ENCODE results near the gene ADAM10.

ADAM10 gene

GRCh38 chr15:58547628-58548307, 201.7 kb downstream of the ADAM10 start:
- no peaks in the 10 kb centered on the region for H3K79me2 ChIP-seq (ENCODE audit: insufficient read depth, low read depth)
- no peak overlapping the region for H3K4me3 ChIP-seq (IDR thresholded peaks at IDR 0.05; ENCODE audit: insufficient read depth, low read depth, low read length)
- H3K27me3 ChIP-seq (ENCODE audit: insufficient read depth, low read depth) = no peaks in the 10 kb centered on the region; the same call in 1 of the 2 replicates
- H3K9ac ChIP-seq = no peak overlapping the region
- no peak overlapping the region for H2AFZ ChIP-seq (ENCODE audit: low read depth)
- TF ChIP-seq CTCF (conservative IDR thresholded peaks at IDR 0.05; ENCODE audit: low read depth, low read length) = no peak
- H3K4me1 ChIP-seq (ENCODE audit: low read depth, poor library complexity, severe bottlenecking) = no peaks in the 10 kb centered on the region
- no peak overlapping the region for H3K27ac ChIP-seq
- H4K20me1 ChIP-seq (ENCODE audit: insufficient read depth) = no peaks in the 10 kb centered on the region
- H3K36me3 ChIP-seq (ENCODE audit: insufficient read depth) = no peaks in the 10 kb centered on the region
- H3K4me2 ChIP-seq = no peak overlapping the region

DNA sequence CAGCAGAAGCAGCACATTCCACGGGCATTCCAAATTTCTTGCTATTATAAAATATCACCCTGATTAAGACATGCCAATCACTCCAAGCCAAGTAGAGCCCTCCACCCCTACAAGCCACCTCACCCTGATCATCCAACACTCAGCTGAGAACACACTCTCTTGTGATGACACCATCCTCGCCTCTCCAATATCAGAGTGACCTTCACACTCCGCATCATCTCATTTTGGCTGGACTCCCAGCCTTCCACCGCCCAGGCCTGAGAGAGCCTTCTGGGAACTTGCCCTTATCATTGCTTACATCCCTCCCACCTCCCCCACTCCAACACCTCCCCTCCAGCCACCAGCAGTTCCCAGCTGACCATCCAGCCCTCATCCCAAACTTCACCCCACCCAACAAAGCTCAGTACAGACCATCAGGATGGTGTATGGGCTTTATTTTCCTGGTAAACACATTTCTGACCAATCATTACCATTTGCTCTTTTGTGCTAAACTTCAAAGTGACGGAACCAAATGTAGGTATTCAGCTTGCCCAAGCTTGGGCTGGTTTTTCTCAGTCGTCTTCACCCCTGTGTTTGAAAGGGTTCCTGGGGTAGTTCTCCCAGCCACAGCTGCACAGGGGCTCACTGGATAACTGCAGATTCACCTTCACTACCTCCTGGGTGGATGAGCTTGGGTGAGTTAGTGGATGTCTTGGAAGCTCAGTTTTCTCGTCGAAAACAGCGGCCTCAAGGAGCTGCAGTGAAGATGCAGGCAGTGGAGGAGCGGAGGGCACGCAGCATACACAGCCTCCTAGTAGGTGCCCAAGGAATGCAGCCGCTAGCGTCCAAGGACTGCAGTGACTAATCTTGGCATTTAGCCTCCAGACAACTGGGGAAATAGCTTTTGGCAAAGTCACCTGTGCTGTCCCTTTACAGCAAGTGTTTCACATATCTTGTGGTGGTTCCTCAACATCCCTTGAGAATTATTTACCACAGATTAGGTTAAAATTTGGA, 202.6 kb downstream of the ADAM10 start:
- no peak overlapping the region for H2AFZ ChIP-seq (ENCODE audit: low read depth)
- H3K27me3 ChIP-seq (ENCODE audit: insufficient read depth, low read depth) = no peaks in the 10 kb centered on the region; the same call in 1 of the 2 replicates
- no peaks in the 10 kb centered on the region for H3K79me2 ChIP-seq (ENCODE audit: insufficient read depth, low read depth)
- H4K20me1 ChIP-seq (ENCODE audit: insufficient read depth) = no peaks in the 10 kb centered on the region
- no peaks in the 10 kb centered on the region for H3K36me3 ChIP-seq (ENCODE audit: insufficient read depth)
- H3K4me3 ChIP-seq (IDR thresholded peaks at IDR 0.05; ENCODE audit: insufficient read depth, low read depth, low read length) = no peak overlapping the region
- no peaks in the 10 kb centered on the region for H3K4me1 ChIP-seq (ENCODE audit: low read depth, poor library complexity, severe bottlenecking)
- TF ChIP-seq CTCF (conservative IDR thresholded peaks at IDR 0.05; ENCODE audit: low read depth, low read length) = no peak
- no peak overlapping the region for H3K4me2 ChIP-seq
- no peak overlapping the region for H3K9ac ChIP-seq
- no peak overlapping the region for H3K27ac ChIP-seq

DNA sequence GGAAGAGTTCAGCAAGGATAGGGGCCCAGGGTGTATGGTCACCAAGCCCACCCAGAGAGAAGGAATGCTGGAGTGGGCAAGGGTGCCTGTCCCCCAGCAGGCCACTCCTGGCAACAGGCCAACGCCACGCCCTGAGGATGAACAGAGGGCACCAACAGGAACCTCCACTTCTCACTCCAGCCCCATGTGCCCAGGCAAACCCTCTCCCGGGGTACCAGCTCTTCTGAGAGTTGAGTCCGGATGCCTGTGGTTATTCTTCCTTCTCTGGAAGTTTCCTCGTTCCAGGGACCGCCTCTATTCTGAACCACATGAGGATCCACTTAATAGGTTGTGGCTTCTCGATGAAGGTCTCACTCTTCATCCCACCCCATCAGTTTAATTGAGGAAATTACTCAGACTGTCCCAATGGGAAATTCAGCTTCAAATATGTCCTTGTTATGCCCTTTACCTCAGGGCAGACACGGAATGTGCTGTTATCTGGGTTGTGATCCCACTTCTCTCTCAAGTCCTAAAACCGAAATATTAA, 203.4 kb downstream of the ADAM10 start:
- no peak overlapping the region for H3K27ac ChIP-seq

More for the DNA sequence above, 203.4 kb downstream of the ADAM10 start:
- H4K20me1 ChIP-seq (ENCODE audit: insufficient read depth) = no peaks in the 10 kb centered on the region
- H3K27me3 ChIP-seq (ENCODE audit: insufficient read depth, low read depth) = no peaks in the 10 kb centered on the region; the same call in 1 of the 2 replicates
- no peak for TF ChIP-seq CTCF (conservative IDR thresholded peaks at IDR 0.05; ENCODE audit: low read depth, low read length)
- H3K4me3 ChIP-seq (IDR thresholded peaks at IDR 0.05; ENCODE audit: insufficient read depth, low read depth, low read length) = no peak overlapping the region
- H3K4me1 ChIP-seq (ENCODE audit: low read depth, poor library complexity, severe bottlenecking) = no peaks in the 10 kb centered on the region
- H3K9ac ChIP-seq = no peak overlapping the region
- H2AFZ ChIP-seq (ENCODE audit: low read depth) = no peak overlapping the region
- no peaks in the 10 kb centered on the region for H3K36me3 ChIP-seq (ENCODE audit: insufficient read depth)
- no peaks in the 10 kb centered on the region for H3K79me2 ChIP-seq (ENCODE audit: insufficient read depth, low read depth)
- no peak overlapping the region for H3K4me2 ChIP-seq

All from KMS-11 (cell line).